Liver (tissue), 9 donors: ENCODE data around the gene RTCB. TPM values are rescaled to one million over a fixed set of nuclear protein-coding genes. Genes with fewer than 3 reads are reported as not detected.

ENCODE experiments used
- DNase-seq: peaks from one replicate; pipeline ENCODE4 v3.0.0-alpha.2; 2017; ENCODE audit warnings: low spot score
- H3K27ac ChIP-seq, 2 donors: one replicate each; pipeline ENCODE4 v1.7.0; 2013; ENCODE audit warnings: inconsistent platforms in 2 of 2, low read length in 2 of 2, control low read depth in 1 of 2, low read depth in 1 of 2, mild to moderate bottlenecking in 1 of 2
- H3K27me3 ChIP-seq, 4 donors: one replicate each; pipeline versions ENCODE4 v1.6.1 to v1.7.0; 2013; ENCODE audit warnings: low read length in 3 of 4, inconsistent platforms in 1 of 4, mild to moderate bottlenecking in 1 of 4, moderate library complexity in 1 of 4; ENCODE audit not compliant: control insufficient read depth in 4 of 4, insufficient read depth in 4 of 4
- H3K36me3 ChIP-seq, 4 donors: one replicate each; pipeline versions ENCODE4 v1.6.1 to v1.7.0; 2013; ENCODE audit warnings: low read length in 3 of 4, mild to moderate bottlenecking in 3 of 4, low read depth in 1 of 4, moderate library complexity in 1 of 4; ENCODE audit not compliant: control insufficient read depth in 4 of 4, insufficient read depth in 3 of 4
- H3K4me1 ChIP-seq, 4 donors: one replicate each; pipeline versions ENCODE4 v1.6.1 to v1.7.0; 2013; ENCODE audit warnings: low read length in 3 of 4, mild to moderate bottlenecking in 3 of 4, moderate library complexity in 1 of 4; ENCODE audit not compliant: control insufficient read depth in 4 of 4, insufficient read depth in 4 of 4
- H3K4me3 ChIP-seq, 3 donors: one replicate each; pipeline versions ENCODE4 v1.6.1 to v1.7.0; 2013; ENCODE audit warnings: low read length in 3 of 3, control low read depth in 1 of 3, low read depth in 1 of 3, mild to moderate bottlenecking in 1 of 3
- H3K9ac ChIP-seq, 2 donors: one replicate each; pipeline ENCODE4 v1.7.0; 2013; ENCODE audit warnings: low read length in 2 of 2, mild to moderate bottlenecking in 2 of 2, moderate library complexity in 2 of 2, control low read depth in 1 of 2, low read depth in 1 of 2
- H3K9me3 ChIP-seq, 4 donors: one replicate each; pipeline versions ENCODE4 v1.6.1 to v1.7.0; 2013; ENCODE audit warnings: low read length in 3 of 4; ENCODE audit not compliant: control insufficient read depth in 4 of 4
- ATF3 ChIP-seq: IDR thresholded peaks from 2 replicates; pipeline ENCODE4 v1.6.1; 2016; ENCODE audit warnings: antibody characterized with exemption
- CTCF ChIP-seq: fragments of 150-350 bp; IDR thresholded peaks from 2 replicates; pipeline ENCODE4 v1.5.1; 2017; ENCODE audit warnings: improper control_type of control experiment, low read depth, low read length; ENCODE audit not compliant: missing input control
- EGR1 ChIP-seq, 2 donors: IDR thresholded peaks; 2 replicates each; pipeline ENCODE4 v1.6.1; 2016 to 2018; ENCODE audit warnings: antibody characterized with exemption in 2 of 2, low read depth in 2 of 2
- FOXA2 ChIP-seq: IDR thresholded peaks from 2 replicates; pipeline ENCODE4 v1.6.1; 2016; ENCODE audit warnings: antibody characterized with exemption
- GABPA ChIP-seq, 2 donors: IDR thresholded peaks in 1 of 2; conservative IDR thresholded peaks in 1 of 2; 2 replicates each; pipeline ENCODE4 v1.6.1; 2016; ENCODE audit warnings: antibody characterized with exemption in 2 of 2, mild to moderate bottlenecking in 1 of 2, moderate library complexity in 1 of 2
- HNF4A ChIP-seq, 2 donors: conservative IDR thresholded peaks; 2 replicates each; pipeline ENCODE4 v1.6.1; 2016; ENCODE audit warnings: antibody characterized with exemption in 2 of 2, mild to moderate bottlenecking in 2 of 2
- MAX ChIP-seq: IDR thresholded peaks from 2 replicates; pipeline ENCODE4 v1.6.1; 2016; ENCODE audit warnings: antibody characterized with exemption
- NR2F2 ChIP-seq: IDR thresholded peaks from 2 replicates; pipeline ENCODE4 v1.6.1; 2016; ENCODE audit warnings: antibody characterized with exemption
- RAD21 ChIP-seq, 2 donors: IDR thresholded peaks; 2 replicates each; pipeline ENCODE4 v1.6.1; 2016; ENCODE audit warnings: antibody characterized with exemption in 2 of 2, mild to moderate bottlenecking in 2 of 2
- REST ChIP-seq: IDR thresholded peaks from 2 replicates; pipeline ENCODE4 v1.6.1; 2016; ENCODE audit warnings: antibody characterized with exemption, mild to moderate bottlenecking
- RXRA ChIP-seq, 2 donors: IDR thresholded peaks; 2 replicates each; pipeline ENCODE4 v1.6.1; 2017 to 2018; ENCODE audit warnings: antibody characterized with exemption in 2 of 2, mild to moderate bottlenecking in 1 of 2
- SP1 ChIP-seq: IDR thresholded peaks from 2 replicates; pipeline ENCODE4 v1.6.1; 2018; ENCODE audit warnings: antibody characterized with exemption, mild to moderate bottlenecking
- TAF1 ChIP-seq: conservative IDR thresholded peaks from 2 replicates; pipeline ENCODE4 v1.6.1; 2016; ENCODE audit warnings: antibody characterized with exemption, mild to moderate bottlenecking
- YY1 ChIP-seq: IDR thresholded peaks from 2 replicates; pipeline ENCODE4 v1.6.1; 2016; ENCODE audit warnings: antibody characterized with exemption, mild to moderate bottlenecking
- ZBTB33 ChIP-seq: IDR thresholded peaks from 2 replicates; pipeline ENCODE4 v1.6.1; 2016; ENCODE audit warnings: antibody characterized with exemption
- WGBS: extraction: QIAGEN DNeasy Blood & Tissue Kit; methylation state at CpG from one replicate; pipeline ENCODE4 v1.1.7; 2013; 5-methylcytosine and 5-hydroxymethylcytosine counted together
- polyA plus RNA-seq, 2 donors: library from polyadenylated mRNA; stranded (reverse) in 1 of 2; unstranded in 1 of 2; fragments of 200-250 nt in 1 of 2; fragments of >200 nt in 1 of 2; fragmentation: Nextera tagmentation in 1 of 2; extraction: Ambion mirVana in 1 of 2; gene quantifications; one replicate each; pipeline versions ENCODE4 v1.2.1 to v1.2.3, GENCODE V29; 2013 to 2015
- total RNA-seq, 2 donors: library from RNA; depleted of rRNA; stranded (reverse); fragments of >200 nt; gene quantifications; one replicate each; pipeline ENCODE4 v1.2.3, GENCODE V29; 2014
- donor health status: healthy.
- donor health status: healthy.
- donor health status: healthy.
- donor health status: healthy.
- donor health status: healthy.

RTCB gene
- total and polyA plus RNA-seq, 4 donors = 36.7 to 76.7 (median 46.3) TPM

- no peak for TF ChIP-seq HNF4A (conservative IDR thresholded peaks at IDR 0.05)
- no peak for TF ChIP-seq TAF1
- TF ChIP-seq EGR1 (IDR thresholded peaks at IDR 0.05; ENCODE audit: low read depth in 2 of 2) = no peak
- TF ChIP-seq GABPA (IDR thresholded peaks at IDR 0.05 in 1 of 2, conservative IDR thresholded peaks at IDR 0.05 in 1 of 2) = no peak
- no peak for TF ChIP-seq YY1
- no peak for TF ChIP-seq ZBTB33
- no peak for TF ChIP-seq RAD21 (IDR thresholded peaks at IDR 0.05)
These were observed 36.2 kb downstream of the RTCB start (continued) for GRCh38 chr22:32375678-32376450.

GRCh38 chr22:32364210-32364609 lies 47.8 kb downstream of the RTCB start:
- H3K27me3 ChIP-seq = no peaks in the 10 kb centered on the region
- no peaks in the 10 kb centered on the region for H3K9me3 ChIP-seq
- TF ChIP-seq MAX (no peak), SP1 (no peak), NR2F2 (no peak), CTCF (no peak), FOXA2 (no peak), REST (no peak), GABPA (IDR thresholded peaks at IDR 0.05 in 1 of 2, conservative IDR thresholded peaks at IDR 0.05 in 1 of 2) (no peak), EGR1 (IDR thresholded peaks at IDR 0.05; ENCODE audit: low read depth in 2 of 2) (no peak), RAD21 (IDR thresholded peaks at IDR 0.05) (no peak), RXRA (IDR thresholded peaks at IDR 0.05) (no peak), ATF3 (no peak), TAF1 (no peak), YY1 (no peak)
- no peak overlapping the region for H3K9ac ChIP-seq
- WGBS = 82% methylated on average over 5 of the region's 5 CpGs
- no peaks in the 10 kb centered on the region for H3K36me3 ChIP-seq
- H3K27ac ChIP-seq = no peak overlapping the region
- DNase-seq = no peak
- H3K4me3 ChIP-seq = no peak overlapping the region
- H3K4me1 ChIP-seq = no peaks in the 10 kb centered on the region
